HG02981 (cell line): Measurements from ENCODE around the gene LIN37.

Source experiments
- ATAC-seq: cut with Tn5 transposase; IDR thresholded peaks from one replicate; pipeline ENCODE4 v1.9.1; 2021; ENCODE audit warnings: mild to moderate bottlenecking, moderate library complexity; ENCODE audit not compliant: unreplicated experiment

Gene LIN37

GRCh38 chr19:35748106-35749020 is at the start of gene LIN37:
Gene LIN37, plus strand, starts transcription at chr19:35748576. Its CDS starts 149 bp downstream, at chr19:35748725.
- ATAC-seq: peak; percentile 62

GRCh38 chr19:35702223-35703012 is 46.0 kb upstream of the LIN37 start:
- peak; percentile 96 for ATAC-seq

GRCh38 chr19:35703343-35703742 is 45.0 kb upstream of the LIN37 start:
- no peak for ATAC-seq

GRCh38 chr19:35704218-35704617 is 44.2 kb upstream of the LIN37 start, which contains the start of gene ZBTB32:
Gene ZBTB32, plus strand, starts transcription at chr19:35704558. Its CDS starts 10,069 bp downstream, at chr19:35714627.
- no peak for ATAC-seq

- ATAC-seq: no peak
Measured at GRCh38 chr19:35708391-35708790, 40.0 kb upstream of the LIN37 start.

GRCh38 chr19:35710784-35711723 is 37.3 kb upstream of the LIN37 start:
- no peak for ATAC-seq

- no peak for ATAC-seq
Measured at GRCh38 chr19:35712567-35713505, 35.5 kb upstream of the LIN37 start.

GRCh38 chr19:35713506-35713850 is 34.9 kb upstream of the LIN37 start:
- ATAC-seq: no peak

GRCh38 chr19:35713904-35714495 is 34.4 kb upstream of the LIN37 start:
- ATAC-seq: no peak

GRCh38 chr19:35714601-35715354 is 33.6 kb upstream of the LIN37 start:
- no peak for ATAC-seq

GRCh38 chr19:35715355-35715809 is 33.0 kb upstream of the LIN37 start:
- no peak for ATAC-seq

GRCh38 chr19:35715981-35716800 is 32.2 kb upstream of the LIN37 start:
- ATAC-seq: no peak

- ATAC-seq: peak; percentile 60
Measured at GRCh38 chr19:35716801-35717664, 31.3 kb upstream of the LIN37 start.

GRCh38 chr19:35717665-35718344 is 30.6 kb upstream of the LIN37 start, which contains the start of gene KMT2B:
Gene KMT2B, plus strand, starts transcription at chr19:35718003. Its CDS starts 16 bp downstream, at chr19:35718019.
- ATAC-seq: peak; percentile 43

GRCh38 chr19:35718345-35719041 is 29.9 kb upstream of the LIN37 start:
- no peak for ATAC-seq
